ENCODE measurements around the gene CXCL5.

Gene CXCL5

DNA sequence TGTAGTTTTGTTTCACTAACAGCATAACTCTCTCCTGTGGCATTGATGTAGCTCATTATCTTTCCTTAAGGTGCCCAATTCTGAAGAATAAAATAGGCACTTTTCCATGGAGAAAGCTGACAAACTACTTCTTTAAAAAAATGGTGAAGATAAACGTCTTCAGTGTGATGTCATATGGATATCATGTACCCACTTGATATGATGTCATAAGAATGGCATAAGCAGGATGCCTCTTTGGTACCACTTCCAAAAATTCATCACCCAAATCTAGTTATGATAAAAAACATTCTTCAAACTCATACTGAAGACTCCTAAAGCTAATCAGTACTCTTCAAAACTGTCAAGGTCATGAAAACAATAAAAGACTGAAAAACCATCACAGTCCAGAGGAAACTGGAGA lies 42.9 kb upstream of the CXCL5 start:
- no peak overlapping the region for H3K4me3 ChIP-seq (replicated peaks; ENCODE audit: low read depth, low read length)
- DNase-seq (ENCODE audit: low read depth): no peak
- TF ChIP-seq, protein P1, sequence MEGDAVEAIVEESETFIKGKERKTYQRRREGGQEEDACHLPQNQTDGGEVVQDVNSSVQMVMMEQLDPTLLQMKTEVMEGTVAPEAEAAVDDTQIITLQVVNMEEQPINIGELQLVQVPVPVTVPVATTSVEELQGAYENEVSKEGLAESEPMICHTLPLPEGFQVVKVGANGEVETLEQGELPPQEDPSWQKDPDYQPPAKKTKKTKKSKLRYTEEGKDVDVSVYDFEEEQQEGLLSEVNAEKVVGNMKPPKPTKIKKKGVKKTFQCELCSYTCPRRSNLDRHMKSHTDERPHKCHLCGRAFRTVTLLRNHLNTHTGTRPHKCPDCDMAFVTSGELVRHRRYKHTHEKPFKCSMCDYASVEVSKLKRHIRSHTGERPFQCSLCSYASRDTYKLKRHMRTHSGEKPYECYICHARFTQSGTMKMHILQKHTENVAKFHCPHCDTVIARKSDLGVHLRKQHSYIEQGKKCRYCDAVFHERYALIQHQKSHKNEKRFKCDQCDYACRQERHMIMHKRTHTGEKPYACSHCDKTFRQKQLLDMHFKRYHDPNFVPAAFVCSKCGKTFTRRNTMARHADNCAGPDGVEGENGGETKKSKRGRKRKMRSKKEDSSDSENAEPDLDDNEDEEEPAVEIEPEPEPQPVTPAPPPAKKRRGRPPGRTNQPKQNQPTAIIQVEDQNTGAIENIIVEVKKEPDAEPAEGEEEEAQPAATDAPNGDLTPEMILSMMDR (IDR thresholded peaks at IDR 0.05; ENCODE audit: low read length, missing control alignments): no peak

DNA sequence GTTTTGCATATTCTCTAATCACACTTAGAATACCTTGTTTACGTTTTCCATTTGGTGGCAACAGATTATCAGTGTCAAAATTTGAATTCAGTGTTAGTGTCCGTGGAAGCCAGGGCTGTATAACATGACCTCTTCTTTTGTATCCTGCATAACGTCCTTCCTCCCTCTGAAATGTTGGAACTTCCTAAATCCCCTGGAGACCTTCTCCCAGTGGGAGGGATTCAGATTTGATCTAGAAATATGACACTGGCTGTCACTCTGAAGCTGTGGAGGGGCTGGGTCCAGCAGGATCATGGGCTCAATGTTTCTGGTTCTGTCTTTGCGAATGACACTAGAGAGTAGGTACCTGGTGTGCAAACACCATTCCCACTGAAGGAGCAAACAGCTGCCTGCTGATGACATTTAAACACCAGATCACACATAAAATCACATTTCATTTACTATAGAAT lies 40.9 kb upstream of the CXCL5 start:
- TF ChIP-seq, protein P1 (IDR thresholded peaks at IDR 0.05; ENCODE audit: low read length, missing control alignments): no peak
- peak; percentile 22 for DNase-seq (ENCODE audit: low read depth)
- H3K4me3 ChIP-seq (replicated peaks; ENCODE audit: low read depth, low read length): peak overlapping the region; percentile 82

DNA sequence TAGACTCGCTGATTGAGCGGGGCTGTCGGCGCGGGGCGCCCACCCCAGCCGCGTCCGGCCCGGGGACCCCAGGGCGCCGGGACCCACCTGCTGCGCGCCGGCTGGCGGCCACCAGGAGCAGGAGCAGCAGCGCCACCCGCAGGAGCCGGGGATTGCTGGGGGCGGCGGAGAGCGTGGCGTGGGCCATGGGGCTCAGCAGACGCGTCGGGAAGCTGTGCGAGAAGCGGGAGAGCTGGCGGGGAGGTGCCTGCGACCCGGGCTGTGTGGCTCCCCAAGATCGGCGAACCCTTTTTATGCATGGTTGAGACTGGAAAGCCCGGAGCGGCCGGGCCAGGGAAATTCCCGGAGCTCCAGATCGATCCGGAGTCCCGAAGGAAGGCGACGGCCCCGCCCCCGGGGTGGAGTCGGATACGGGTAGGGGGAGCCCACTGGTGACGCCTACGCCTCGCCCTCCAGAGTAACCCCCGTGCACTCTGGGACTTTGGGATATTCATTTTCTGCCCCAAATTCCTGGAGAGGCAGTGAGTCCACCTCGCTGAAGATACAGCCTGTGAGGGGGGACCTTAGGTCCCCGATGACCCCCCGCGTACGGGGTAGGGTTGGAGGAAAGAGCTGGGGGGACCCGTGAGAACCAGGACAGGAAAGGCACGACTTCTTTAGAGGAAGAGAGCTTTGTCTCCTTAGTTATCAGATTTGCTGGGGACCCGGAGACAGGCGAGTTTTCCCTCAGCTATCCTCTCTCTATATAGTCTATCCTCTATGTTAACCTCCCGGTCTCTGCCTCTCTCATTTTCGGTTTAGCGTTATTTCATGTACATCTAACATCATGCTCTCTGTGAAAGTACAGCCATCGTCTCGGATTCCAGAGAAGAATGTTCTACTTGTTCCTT lies 40.2 kb upstream of the CXCL5 start, which contains the start of gene CXCL3:
CXCL3 (minus strand) TSS at position 265 of the 890 bp plus-strand sequence; CDS start at position 187, 78 bp downstream.
- TF ChIP-seq, protein P1 (IDR thresholded peaks at IDR 0.05; ENCODE audit: low read length, missing control alignments): no peak
- DNase-seq (ENCODE audit: low read depth): peak; percentile 71
- H3K4me3 ChIP-seq (replicated peaks; ENCODE audit: low read depth, low read length): peak within 1 kb of the TSS; percentile 82

DNA sequence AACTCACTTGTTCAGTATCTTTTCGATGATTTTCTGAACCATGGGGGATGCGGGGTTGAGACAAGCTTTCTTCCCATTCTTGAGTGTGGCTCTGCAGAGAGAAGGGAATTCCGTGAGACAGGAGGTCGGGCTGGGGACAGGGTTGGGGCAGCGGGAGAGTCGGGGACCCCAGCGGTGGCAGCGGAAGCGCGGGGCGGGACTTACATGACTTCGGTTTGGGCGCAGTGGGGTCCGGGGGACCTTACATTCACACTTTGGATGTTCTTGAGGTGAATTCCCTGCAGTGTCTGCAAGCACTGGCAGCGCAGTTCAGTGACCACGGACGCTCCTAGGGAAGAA lies 39.6 kb upstream of the CXCL5 start:
- peak overlapping the region; percentile 82 for H3K4me3 ChIP-seq (replicated peaks; ENCODE audit: low read depth, low read length)
- TF ChIP-seq, protein P1 (IDR thresholded peaks at IDR 0.05; ENCODE audit: low read length, missing control alignments): no peak
- no peak for DNase-seq (ENCODE audit: low read depth)

DNA sequence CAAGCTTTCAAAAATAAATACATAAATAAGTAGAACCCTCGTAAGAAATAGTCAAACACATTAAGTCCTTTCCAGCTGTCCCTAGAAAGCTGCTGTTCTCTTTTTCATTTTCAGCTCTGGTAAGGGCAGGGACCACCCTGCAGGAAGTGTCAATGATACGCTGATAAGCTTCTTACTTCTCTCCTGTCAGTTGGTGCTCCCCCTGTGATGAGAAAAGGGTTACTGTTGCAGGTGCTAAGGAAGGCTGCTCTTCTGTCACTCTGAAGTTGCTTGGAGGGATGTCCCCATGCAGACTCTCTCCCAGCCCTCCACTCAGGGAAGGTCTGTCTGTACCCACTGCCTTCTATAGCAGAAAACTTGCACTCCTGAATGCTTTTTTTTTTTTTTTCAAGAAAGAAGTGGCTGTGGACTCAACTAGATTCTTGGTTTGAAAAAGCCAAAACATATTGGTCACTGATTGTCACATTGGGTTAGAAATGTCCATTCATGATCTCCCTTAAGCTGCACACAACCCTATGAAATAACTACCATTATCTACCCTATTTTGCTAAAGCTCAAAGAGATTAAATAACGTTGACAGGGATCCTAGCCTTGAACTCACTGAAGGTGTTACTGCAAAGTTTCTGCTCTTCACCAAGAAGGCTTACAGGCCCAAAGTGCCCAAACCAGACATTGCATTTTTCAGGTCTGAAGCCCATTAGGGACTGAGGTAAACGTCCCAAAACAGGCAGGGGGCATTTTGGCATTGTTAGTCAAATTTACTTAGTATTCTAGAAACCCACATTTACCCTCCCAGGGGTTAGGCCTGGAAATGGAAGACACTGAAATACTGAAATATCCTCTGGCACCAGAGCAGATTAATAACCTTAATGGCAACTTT lies 38.8 kb upstream of the CXCL5 start:
- no peak for DNase-seq (ENCODE audit: low read depth)
- TF ChIP-seq, protein P1 (IDR thresholded peaks at IDR 0.05; ENCODE audit: low read length, missing control alignments): no peak
- peak overlapping the region; percentile 82 for H3K4me3 ChIP-seq (replicated peaks; ENCODE audit: low read depth, low read length)

DNA sequence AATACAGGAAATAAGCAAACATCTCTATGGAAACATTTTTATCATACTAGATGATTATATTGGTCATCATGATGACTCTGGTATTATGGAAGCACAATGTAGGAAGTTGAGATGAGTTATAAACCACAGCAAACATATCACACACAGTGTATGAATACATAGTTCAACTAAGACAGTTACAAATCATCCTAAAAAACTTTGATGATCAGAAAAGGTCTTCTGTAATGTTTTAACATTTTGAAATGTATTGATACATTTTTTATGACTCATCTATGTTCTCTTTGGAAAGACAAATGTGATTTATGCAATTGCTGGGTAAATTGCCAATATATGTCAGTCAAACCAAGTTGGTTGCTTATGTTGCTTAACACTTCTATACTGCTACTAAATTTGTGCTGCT lies 35.3 kb upstream of the CXCL5 start:
- no peak overlapping the region for H3K4me3 ChIP-seq (replicated peaks; ENCODE audit: low read depth, low read length)
- TF ChIP-seq, protein P1 (IDR thresholded peaks at IDR 0.05; ENCODE audit: low read length, missing control alignments): no peak
- DNase-seq (ENCODE audit: low read depth): peak; percentile 51

All from fibroblast of pulmonary artery (primary cell).